ENCODE measurements around the gene NMS. TPM values are rescaled to one million over a fixed set of nuclear protein-coding genes. Genes with fewer than 3 reads are reported as not detected.

NMS gene
- total and polyA plus RNA-seq, 2 of the 8 experiments (the other 6 are each of a cell fraction or from before 2014, with no cell fraction given): not detected

GRCh38 chr2:100509066-100509465, 38.8 kb downstream of the NMS start:
- H3K4me2 ChIP-seq (ENCODE audit: insufficient read depth in 1 of 2, low read depth in 2 of 2, low read length in 2 of 2): no peak overlapping the region
- H4K8ac ChIP-seq (ENCODE audit: extremely low read depth, insufficient read depth, low read length): no peak overlapping the region
- H4K5ac ChIP-seq (ENCODE audit: insufficient read length, low read depth, low read length): no peak overlapping the region
- no peaks in the 10 kb centered on the region for H3K27me3 ChIP-seq (replicated peaks in 1 of 4; ENCODE audit: control insufficient read depth in 3 of 4, extremely low read depth in 1 of 4, insufficient read depth in 3 of 4, low read length in 3 of 4)
- no peaks in the 10 kb centered on the region for H3K79me2 ChIP-seq (ENCODE audit: control insufficient read depth in 1 of 2, insufficient read depth in 2 of 2, low read length in 2 of 2)
- no peak overlapping the region for H3K56ac ChIP-seq (replicated peaks; ENCODE audit: insufficient read length, low read depth, low read length)
- no peaks in the 10 kb centered on the region for H3K36me3 ChIP-seq (ENCODE audit: control insufficient read depth in 2 of 4, insufficient read depth in 4 of 4, low read length in 3 of 4)
- no peak overlapping the region for H2BK120ac ChIP-seq (replicated peaks; ENCODE audit: low read depth, low read length)
- no peak overlapping the region for H3K4me3 ChIP-seq (ENCODE audit: extremely low read depth in 1 of 4, insufficient read depth in 2 of 4, low read depth in 3 of 4, low read length in 4 of 4)
- no peak overlapping the region for H3K9ac ChIP-seq (replicated peaks in 1 of 4; ENCODE audit: extremely low read depth in 1 of 4, low read depth in 3 of 4, low read length in 3 of 4)
- no peaks in the 10 kb centered on the region for H3K79me1 ChIP-seq (ENCODE audit: low read depth, low read length)
- H4K20me1 ChIP-seq (replicated peaks in 1 of 2; ENCODE audit: control insufficient read depth in 1 of 2, insufficient read depth in 2 of 2, low read length in 2 of 2): no peaks in the 10 kb centered on the region
- H3K14ac ChIP-seq (ENCODE audit: insufficient read length): no peak overlapping the region
- DNase-seq (ENCODE audit: low read depth in 1 of 2, low spot score in 2 of 2) (no peak), FAIRE-seq (no peak)
- no peak overlapping the region for H2BK5ac ChIP-seq (ENCODE audit: low read depth, low read length)
- no peak overlapping the region for H2BK12ac ChIP-seq (ENCODE audit: low read depth, low read length)
- ChIA-PET CTCF (ENCODE audit: partially characterized antibody) (no interaction called here), POLR2A (ENCODE audit: partially characterized antibody) (no interaction called here)
- no peaks in the 10 kb centered on the region for H3K9me3 ChIP-seq (ENCODE audit: insufficient read depth in 2 of 2, low read depth in 1 of 2, low read length in 1 of 2)
- H3K18ac ChIP-seq (ENCODE audit: extremely low read depth, low read length): no peak overlapping the region
- no peak overlapping the region for H2AFZ ChIP-seq (ENCODE audit: low read length)
- H3K4me1 ChIP-seq (replicated peaks in 1 of 4; ENCODE audit: control insufficient read depth in 3 of 4, insufficient read depth in 4 of 4, low read length in 3 of 4): no peaks in the 10 kb centered on the region
- TF ChIP-seq SP4 (IDR thresholded peaks at IDR 0.05; ENCODE audit: low read length): no peak
- H4K91ac ChIP-seq (replicated peaks; ENCODE audit: insufficient read length, low read length): no peak overlapping the region
- 91% methylated on average over 7 of the region's 7 CpGs; no CpG with 5 or more reads in 1 of the 2 experiments for WGBS, 2 experiments (ENCODE audit: extremely low coverage in 1 of 2, insufficient coverage in 1 of 2, insufficient read length in 1 of 2, insufficient replicate concordance in 2 of 2, low coverage in 1 of 2, low lambda C conversion rate in 2 of 2, missing lambda C conversion rate in 1 of 2)
- H2BK20ac ChIP-seq (ENCODE audit: low read length): no peak overlapping the region
- no peak overlapping the region for H2BK15ac ChIP-seq (ENCODE audit: low read length)
- H2AK5ac ChIP-seq (ENCODE audit: low read depth, low read length): no peak overlapping the region
- no peak overlapping the region for H3K23ac ChIP-seq (ENCODE audit: insufficient read length)
- H3K4ac ChIP-seq (replicated peaks; ENCODE audit: insufficient read length, low read depth, low read length): no peak overlapping the region
- H3K23me2 ChIP-seq (ENCODE audit: low read depth, low read length): no peaks in the 10 kb centered on the region
- no peak overlapping the region for H3K27ac ChIP-seq (ENCODE audit: low read depth, low read length)

Measured in H1 (cell line).